B cell (primary cell): ENCODE measurements around the gene WASHC4. TPM values are rescaled to one million over a fixed set of nuclear protein-coding genes. Genes with fewer than 3 reads are reported as not detected.

Experiments
- polyA plus RNA-seq: library from polyadenylated mRNA; depleted of rRNA; stranded (reverse); fragments of >200 nt; gene quantifications from 2 replicates; pipeline ENCODE4 v1.2.3, GENCODE V29; 2012
- total RNA-seq, 2 donors: library from RNA; stranded (reverse); fragments of 120-200 nt in 1 of 2; gene quantifications; 1 replicate in 1 of 2; 2 replicates in 1 of 2; pipeline versions ENCODE4 v1.2.3 to v1.2.4, GENCODE V29; 2013 to 2022

WASHC4 gene
- total and polyA plus RNA-seq, 2 donors (not counting 1 experiment from before 2014, with no cell fraction given) = 55.2 to 240 TPM

Other genes with a start within 250 kb of the WASHC4 start
- gene SLC41A2, start 149.4 kb upstream of the WASHC4 start, total RNA-seq = 13.0 TPM in 2 replicates
- 0.43 and 0.51 TPM in 2 replicates for gene SLC41A2, start 149.4 kb upstream of the WASHC4 start, polyA plus RNA-seq
- gene NOPCHAP1, start 121.4 kb upstream of the WASHC4 start, total RNA-seq = 15.3 and 21.2 TPM in 2 replicates
- gene NOPCHAP1, start 121.4 kb upstream of the WASHC4 start, polyA plus RNA-seq = 2.8 and 3.2 TPM in 2 replicates
- gene ALDH1L2, start 23.3 kb upstream of the WASHC4 start, total RNA-seq = 0.32 and 0.46 TPM in 2 replicates
- gene ALDH1L2, start 23.3 kb upstream of the WASHC4 start, polyA plus RNA-seq = 0.04 and 0.13 TPM in 2 replicates
- 57.7 and 58.3 TPM in 2 replicates for gene APPL2, start 128.4 kb downstream of the WASHC4 start, total RNA-seq
- gene APPL2, start 128.4 kb downstream of the WASHC4 start, polyA plus RNA-seq = 20.5 and 24.4 TPM in 2 replicates
- gene C12orf75, start 223.0 kb downstream of the WASHC4 start, total RNA-seq = 7.9 and 12.9 TPM in 2 replicates
- gene C12orf75, start 223.0 kb downstream of the WASHC4 start, polyA plus RNA-seq = 8.5 and 15.3 TPM in 2 replicates